NCI-H345 (cell line): Measurements from ENCODE around the gene NRXN3.

Experiments used
- DNase-seq: peaks from one replicate; lab custom pipeline; 2025; lab: John Stamatoyannopoulos, UW

Gene NRXN3

GRCh38 chr14:78805570-78805969, 635.4 kb downstream of the NRXN3 start:
- DNase-seq: no peak

GRCh38 chr14:78823035-78823434, 652.9 kb downstream of the NRXN3 start:
- DNase-seq: no peak

GRCh38 chr14:78823516-78823915, 653.3 kb downstream of the NRXN3 start:
- DNase-seq: no peak

DNA sequence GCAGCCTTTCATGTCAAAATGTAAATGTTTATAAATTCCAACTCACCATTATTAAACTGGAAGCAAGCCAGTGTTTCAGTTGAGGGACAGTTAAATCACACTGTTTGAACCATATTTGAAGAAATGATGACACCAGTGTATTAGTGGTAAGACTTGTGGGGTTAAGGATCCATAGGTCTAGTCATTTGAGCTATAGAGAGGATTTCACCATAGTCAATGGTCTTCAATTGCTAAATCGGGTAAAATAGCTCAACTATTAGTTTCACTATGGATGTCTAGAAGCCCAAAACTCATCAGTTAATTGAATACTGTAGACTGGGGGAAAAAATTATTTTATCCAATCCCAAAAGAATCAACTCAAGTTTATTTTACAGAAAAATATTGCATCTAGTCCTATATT, 659.1 kb downstream of the NRXN3 start:
- DNase-seq: no peak

DNA sequence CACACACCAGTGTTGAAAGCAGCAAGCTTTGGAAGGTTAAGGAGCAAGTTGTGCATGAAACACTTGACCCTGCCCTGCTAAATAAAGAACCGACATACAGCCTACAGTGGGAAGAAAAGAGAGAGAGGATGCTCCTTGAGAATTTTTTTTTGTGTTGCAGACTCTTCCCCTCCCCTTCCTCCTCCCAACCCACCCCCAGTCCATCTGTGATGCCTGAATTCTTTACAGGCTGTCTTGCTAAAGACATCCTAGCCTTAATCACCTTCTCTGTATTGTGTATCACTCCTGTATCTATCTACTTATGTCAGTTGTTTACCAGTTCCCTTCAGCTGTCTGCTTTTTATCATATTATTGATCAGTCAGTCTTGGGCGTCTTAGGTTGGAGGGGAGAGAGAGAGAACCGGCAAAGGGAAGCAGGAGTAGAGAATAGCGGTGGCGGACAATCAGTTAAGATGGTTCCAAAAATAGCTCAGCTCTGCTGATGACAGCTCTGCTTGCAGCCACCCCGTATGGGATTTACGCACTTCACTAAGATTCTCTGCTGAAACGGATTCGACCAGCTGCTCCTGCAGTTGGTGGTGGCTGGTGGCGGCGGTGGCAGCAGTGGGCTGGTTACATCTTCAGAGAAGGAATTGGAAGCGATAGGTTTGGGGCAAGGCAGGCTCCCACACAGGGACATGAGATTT, 664.7 kb downstream of the NRXN3 start:
- no peak for DNase-seq

DNA sequence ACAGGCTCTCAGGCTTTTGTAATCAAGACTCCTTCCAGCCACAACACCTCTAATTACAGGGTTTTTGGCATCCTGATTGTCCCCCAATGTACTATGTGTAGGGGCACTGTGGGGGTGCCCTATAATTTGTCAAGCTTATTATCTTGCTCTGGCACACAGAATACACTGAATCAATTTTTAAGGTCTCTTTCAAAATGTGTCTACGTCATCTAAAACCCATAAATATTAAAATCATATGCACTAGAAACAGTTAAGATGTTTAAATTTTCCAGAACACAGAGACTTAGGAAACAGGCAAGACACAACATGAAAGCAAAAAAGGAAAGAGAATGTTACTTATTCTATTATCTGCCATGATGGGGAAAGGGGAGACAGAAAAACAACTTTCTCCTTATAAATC, 665.7 kb downstream of the NRXN3 start:
- DNase-seq: no peak

DNA sequence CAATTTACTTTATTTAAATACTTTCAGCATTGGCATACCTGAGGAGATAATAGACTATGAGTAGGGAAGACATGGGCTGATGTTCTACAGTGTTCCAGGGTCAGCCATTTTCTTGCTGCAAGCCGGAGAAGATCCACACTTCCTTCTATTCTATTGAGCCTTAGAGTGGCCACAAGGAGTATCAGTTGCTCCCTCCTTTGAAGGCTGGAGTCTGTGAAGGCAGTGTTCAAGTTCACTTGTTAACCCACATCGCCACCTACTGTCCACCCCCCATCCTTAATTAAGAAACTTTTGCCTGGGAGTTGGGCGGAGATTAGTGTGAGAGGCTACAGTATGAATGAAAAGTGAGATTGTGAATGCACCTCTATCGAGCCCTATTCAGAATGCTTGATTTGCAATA, 666.6 kb downstream of the NRXN3 start:
- peak; percentile 63 for DNase-seq

DNA sequence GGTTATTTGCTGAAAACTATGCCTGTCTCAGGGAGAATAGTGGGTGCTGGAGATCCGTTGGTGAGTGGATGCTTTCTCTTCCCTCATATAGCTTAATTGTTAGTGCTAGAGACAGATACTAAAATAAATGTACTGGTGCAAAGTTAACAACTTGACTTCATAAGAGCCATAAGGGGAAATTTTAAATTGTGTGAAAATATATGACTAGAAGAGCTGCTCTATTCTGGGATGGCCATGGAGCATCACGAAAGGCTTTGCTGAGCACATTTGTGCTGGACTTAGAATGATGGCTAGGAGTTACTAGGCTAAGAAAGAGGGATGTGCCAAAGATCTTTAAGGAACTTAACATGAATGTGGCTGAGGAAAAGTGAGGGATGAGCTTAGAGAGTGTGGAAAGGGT, 668.8 kb downstream of the NRXN3 start:
- DNase-seq: no peak

GRCh38 chr14:78840898-78841297, 670.7 kb downstream of the NRXN3 start:
- DNase-seq: no peak

- no peak for DNase-seq
Measured at GRCh38 chr14:78847801-78848200, 677.6 kb downstream of the NRXN3 start.

- peak; percentile 52 for DNase-seq
Measured at GRCh38 chr14:78848234-78848820, 678.2 kb downstream of the NRXN3 start.

DNA sequence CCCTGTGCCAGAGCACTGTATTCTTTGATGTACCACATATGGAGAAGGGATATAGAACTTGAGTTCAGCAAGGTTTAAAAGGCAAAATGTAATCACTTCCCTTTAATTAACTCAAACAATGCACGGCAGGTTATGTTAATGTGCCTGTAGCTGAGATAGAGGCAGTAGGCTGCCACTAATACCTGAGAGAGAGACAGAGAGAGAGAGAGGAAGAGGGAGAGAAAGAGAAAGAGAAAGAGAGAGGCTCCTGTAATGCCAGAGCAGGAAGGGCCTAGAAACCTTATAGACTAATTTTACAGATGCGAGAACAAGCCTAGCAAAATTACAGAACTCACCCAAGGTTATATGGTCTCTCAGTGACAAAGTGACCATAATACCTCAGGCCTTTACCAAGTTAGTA, 679.8 kb downstream of the NRXN3 start:
- no peak for DNase-seq

GRCh38 chr14:78851189-78851588, 681.0 kb downstream of the NRXN3 start:
- DNase-seq: no peak

DNA sequence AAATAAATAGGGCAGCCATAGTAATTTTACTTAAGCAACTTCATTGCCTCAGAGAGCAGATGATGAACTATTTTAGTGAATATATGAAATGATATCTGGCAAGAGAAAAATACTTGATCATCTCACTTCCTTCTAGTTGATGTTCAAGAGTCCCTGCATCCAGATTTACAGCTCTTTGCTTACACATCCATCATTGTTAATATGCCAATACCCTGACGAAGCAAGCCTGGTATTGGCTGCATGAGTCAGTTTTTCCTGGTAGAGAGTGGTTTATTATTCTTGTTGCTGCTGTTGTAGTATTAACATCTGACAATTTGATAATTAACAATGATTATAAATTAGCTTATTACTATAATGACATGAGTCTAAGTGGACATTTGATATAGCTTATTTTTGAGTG, 681.9 kb downstream of the NRXN3 start:
- DNase-seq: no peak

DNA sequence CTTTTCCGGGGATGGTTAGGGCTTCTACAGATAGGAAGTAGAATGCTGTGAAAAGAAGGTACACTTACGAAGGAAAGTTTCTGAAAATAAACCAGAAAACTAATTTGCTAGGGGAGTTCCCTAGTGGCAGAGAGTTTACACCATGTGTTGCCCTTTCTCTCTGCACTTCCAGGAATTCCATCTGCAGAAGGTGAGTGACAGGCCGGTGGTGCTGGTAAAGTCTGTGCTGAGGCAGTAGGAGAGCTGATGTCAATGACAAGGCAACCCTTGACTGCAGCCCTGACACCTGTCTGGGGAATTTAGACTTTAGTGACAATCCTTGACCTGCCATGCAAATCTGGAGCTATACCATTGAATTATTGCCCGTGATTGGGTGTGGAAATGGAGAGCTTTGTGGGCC, 687.8 kb downstream of the NRXN3 start:
- DNase-seq: no peak

DNA sequence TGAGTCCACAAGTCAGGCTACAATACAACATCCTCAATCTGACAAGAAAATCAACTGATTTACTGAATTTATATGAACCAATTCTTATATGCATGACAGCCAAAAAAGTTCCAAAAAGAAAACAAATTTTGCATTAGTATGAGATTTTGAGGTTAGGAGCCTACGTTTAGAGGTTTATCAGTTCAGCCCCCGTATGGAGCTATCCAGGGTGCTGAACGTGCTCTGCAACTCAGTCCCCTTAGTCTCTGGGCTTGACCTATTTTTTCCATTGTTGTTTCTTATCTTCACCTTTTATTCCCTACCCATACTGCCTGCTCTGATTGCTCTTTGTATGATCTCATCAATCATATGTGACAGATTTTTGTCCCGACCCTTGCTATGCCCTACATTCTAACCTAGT, 693.0 kb downstream of the NRXN3 start:
- no peak for DNase-seq

GRCh38 chr14:78872837-78873236, 702.7 kb downstream of the NRXN3 start:
- no peak for DNase-seq

GRCh38 chr14:78873581-78873980, 703.4 kb downstream of the NRXN3 start:
- DNase-seq: no peak

GRCh38 chr14:78875049-78875448, 704.9 kb downstream of the NRXN3 start:
- DNase-seq: no peak

- DNase-seq: no peak
Measured at GRCh38 chr14:78885884-78886283, 715.7 kb downstream of the NRXN3 start.

DNA sequence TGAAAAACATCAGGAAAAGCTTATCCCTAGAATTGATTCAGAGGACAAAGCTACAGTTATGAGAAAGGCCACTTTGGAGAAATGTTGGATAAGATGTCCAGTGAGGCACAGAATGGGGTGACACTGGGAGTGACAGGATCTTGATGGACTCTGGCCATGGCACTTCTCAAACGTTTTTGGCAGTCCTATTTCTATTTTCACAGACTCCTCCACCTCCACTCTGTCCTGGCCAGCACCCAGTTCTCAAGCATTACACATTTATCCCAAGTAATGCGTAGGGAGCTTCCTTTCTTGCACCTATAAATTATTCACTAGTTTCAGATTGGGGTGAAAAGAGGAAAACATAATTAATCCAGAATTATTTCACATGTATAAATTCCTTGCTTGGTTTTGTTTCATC, 727.3 kb downstream of the NRXN3 start:
- no peak for DNase-seq

GRCh38 chr14:78902010-78902623, 731.9 kb downstream of the NRXN3 start:
- DNase-seq: peak; percentile 19

- DNase-seq: no peak
Measured at GRCh38 chr14:78904094-78904493, 733.9 kb downstream of the NRXN3 start.

- no peak for DNase-seq
Measured at GRCh38 chr14:78917462-78917861, 747.3 kb downstream of the NRXN3 start.
